Measurements from ENCODE around the gene SEPTIN8. TPM values are rescaled to one million over a fixed set of nuclear protein-coding genes. Genes with fewer than 3 reads are reported as not detected.

Gene SEPTIN8
- total and polyA plus RNA-seq, 2 donors (not counting 3 experiments of a cell fraction or from before 2014, with no cell fraction given), result 56.6 to 82.1 TPM

- dilution Hi-C loops (cut with MboI; ENCODE audit: extremely low pct_ligation_motif_present, low sequenced_read_pairs), result no loop called here
- Histone ChIP-seq H3K9me3 (replicated peaks; ENCODE audit: control insufficient read depth, insufficient read depth, low read length) (no peaks in the 10 kb centered on the region), H4K20me1 (replicated peaks; ENCODE audit: control insufficient read depth, extremely low read depth, insufficient read depth, low read length) (no peaks in the 10 kb centered on the region), H3K36me3 (ENCODE audit: control insufficient read depth in 2 of 2, extremely low read depth in 1 of 2, insufficient read depth in 2 of 2, low read length in 2 of 2) (no peaks in the 10 kb centered on the region), H3K27ac (ENCODE audit: insufficient read depth, low read depth, low read length) (peak overlapping the region; percentile 72), H3K4me2 (ENCODE audit: insufficient read depth, low read length) (peak overlapping the region; percentile 68), H3K9me1 (replicated peaks; ENCODE audit: control insufficient read depth, extremely low read depth, insufficient read depth, low read length) (no peaks in the 10 kb centered on the region), H3K4me1 (ENCODE audit: control insufficient read depth, extremely low read depth, insufficient read depth, low read length) (peaks cover 21% of the 10 kb centered on the region), H2AFZ (ENCODE audit: low read depth, low read length) (peak overlapping the region; percentile 66), H3K27me3 (ENCODE audit: control insufficient read depth in 2 of 2, insufficient read depth in 2 of 2, low read length in 2 of 2) (no peaks in the 10 kb centered on the region), H3K4me3 (replicated peaks in 1 of 3; ENCODE audit: insufficient read depth in 1 of 3, low read depth in 1 of 3, low read length in 3 of 3) (no peak overlapping the region), H3K9ac (replicated peaks; ENCODE audit: extremely low read depth, insufficient read depth, low read length) (peak overlapping the region; percentile 39), H3K79me2 (ENCODE audit: control insufficient read depth, insufficient read depth, low read length) (no peaks in the 10 kb centered on the region)
- TF ChIP-seq POLR2AphosphoS5 (IDR thresholded peaks at IDR 0.05; ENCODE audit: insufficient read depth, low read depth, low read length) (peak; percentile 76), JUN (IDR thresholded peaks at IDR 0.05; ENCODE audit: borderline replicate concordance, insufficient read depth, insufficient read length, low read depth) (peak; percentile 88), EZH2 (IDR thresholded peaks at IDR 0.05; ENCODE audit: borderline replicate concordance, low read depth, low read length, severe bottlenecking) (no peak), POLR2A (IDR thresholded peaks at IDR 0.05; ENCODE audit: low read depth, low read length) (peak; percentile 71), CTCF (IDR thresholded peaks at IDR 0.05; ENCODE audit: extremely low read depth in 1 of 2, insufficient read depth in 1 of 2, low read depth in 1 of 2, low read length in 2 of 2) (no peak), MAX (IDR thresholded peaks at IDR 0.05; ENCODE audit: insufficient read depth, insufficient read length) (no peak), GATA2 (IDR thresholded peaks at IDR 0.05; ENCODE audit: insufficient read depth, insufficient read length, low read depth, low read length) (no peak), FOS (IDR thresholded peaks at IDR 0.05; ENCODE audit: borderline replicate concordance, insufficient read depth, low read length) (peak; percentile 92), MYC (IDR thresholded peaks at IDR 0.05; ENCODE audit: low read depth, low read length) (no peak)
- BruUV-seq (replicated peaks), result no TSS peak
- CTCF ChIA-PET, result interaction anchor here (0.7 to 1.7 kb wide), 9 partner anchors 9 to 255 kb away, joined by 3 to 11 read pairs (median 3); partner anchors contain the start of gene CCNI2
- DNase-seq (ENCODE audit: low read depth, low spot score), result peak; percentile 78
- POLR2A ChIA-PET, result no interaction called here
- intact Hi-C loops (cut with micrococcal nuclease), result loop anchor here (1.0 kb wide), 1 partner anchor 32 kb away; no protein-coding TSS in a partner anchor
- peak; percentile 93 for FAIRE-seq
Observed at GRCh38 chr5:132782101-132782500, 5.1 kb upstream of the SEPTIN8 start.

All from endothelial cell of umbilical vein (primary cell).